Mucosa of descending colon (tissue), 3 donors: ENCODE measurements around the gene SOX2. TPM values are rescaled to one million over a fixed set of nuclear protein-coding genes. Genes with fewer than 3 reads are reported as not detected.
A peak's percentile ranks its signal among the peaks of the same experiment; 100 is the strongest.

Experiments
- ATAC-seq: fragments of 200-7000 bp; cut with Tn5 transposase; one replicate; pipeline ENCODE4 v1.9.1; 2020; ENCODE audit warnings: mild to moderate bottlenecking, moderate library complexity
- DNase-seq, 3 donors: peaks; one replicate each; pipeline ENCODE4 v3.0.0-alpha.2; 2020
- H3K36me3 ChIP-seq: fragments of 200-600 bp; one replicate; pipeline ENCODE4 v1.8.0; 2021; ENCODE audit warnings: low read depth, mild to moderate bottlenecking
- H3K4me1 ChIP-seq: fragments of 200-600 bp; one replicate; pipeline ENCODE4 v1.8.0; 2021; ENCODE audit warnings: low read depth, mild to moderate bottlenecking
- H3K4me3 ChIP-seq: fragments of 200-600 bp; one replicate; pipeline ENCODE4 v1.8.0; 2021; ENCODE audit warnings: mild to moderate bottlenecking
- H3K9me3 ChIP-seq: fragments of 200-600 bp; one replicate; pipeline ENCODE4 v1.8.0; 2021; ENCODE audit warnings: mild to moderate bottlenecking
- CTCF ChIP-seq: fragments of 200-600 bp; IDR thresholded peaks from one replicate; pipeline ENCODE4 v1.8.0; 2022; ENCODE audit warnings: antibody characterized with exemption, mild to moderate bottlenecking
- intact Hi-C, 2 donors: fragments of 100-400 bp; cut with DNase I in 1 of 2; cut with micrococcal nuclease in 1 of 2; formaldehyde crosslinking; loops; one replicate each; pipeline versions ENCODE4 v1.11.0 to v1.11.1; 2022; cut with DNase I, micrococcal nuclease
- total RNA-seq, 3 donors: library from RNA; stranded (reverse); fragmentation: NEBNext Ultra II Directional in 2 of 3; extraction: Animal tissue kit (Norgen Biotek cat#: 25700) in 2 of 3; gene quantifications; one replicate each; pipeline versions ENCODE4 v1.2.1 to v1.2.4, GENCODE V29; 2021 to 2023
- donor health status: DM: no; HTN: no; CAD: no; lungs with moderate emphysema.
- donor health status: DM: no; HTN: no; CAD: no.
- donor health status: DM: no; HTN: yes; CAD: no.

SOX2 gene
- total RNA-seq, 3 donors from 2014 or later, result 0.19 to 5.7 TPM; not detected in 1

GRCh38 chr3:181700168-181701087 is 11.3 kb upstream of the SOX2 start:
- Histone ChIP-seq H3K36me3 (no peaks in the 10 kb centered on the region), H3K4me3 (no peak overlapping the region), H3K4me1 (peaks cover 13% of the 10 kb centered on the region), H3K9me3 (no peaks in the 10 kb centered on the region)
- TF ChIP-seq CTCF, result peak; percentile 62
- peak; percentile 81 for ATAC-seq
- peak in 1 of 3 donors; percentile 74 for DNase-seq
- intact Hi-C loops, result no loop called here

- DNase-seq, result no peak
- TF ChIP-seq CTCF, result no peak
- no peak overlapping the region for H3K4me3 ChIP-seq
- no peak for ATAC-seq
- no peaks in the 10 kb centered on the region for H3K9me3 ChIP-seq
- no peaks in the 10 kb centered on the region for H3K36me3 ChIP-seq
- peaks cover 7% of the 10 kb centered on the region for H3K4me1 ChIP-seq
- intact Hi-C loops, result no loop called here
Measured at GRCh38 chr3:181701096-181701495, 10.6 kb upstream of the SOX2 start.

GRCh38 chr3:181703601-181704420 is 7.9 kb upstream of the SOX2 start:
- TF ChIP-seq CTCF, result no peak
- intact Hi-C loops, result no loop called here
- H3K36me3 ChIP-seq, result no peaks in the 10 kb centered on the region
- no peak for ATAC-seq
- H3K4me3 ChIP-seq, result no peak overlapping the region
- peaks cover 4% of the 10 kb centered on the region for H3K4me1 ChIP-seq
- DNase-seq, result no peak
- H3K9me3 ChIP-seq, result no peaks in the 10 kb centered on the region

- H3K4me1 ChIP-seq, result peaks cover 4% of the 10 kb centered on the region
- intact Hi-C loops, result loop anchor here in 1 of 2 donors (5.0 kb wide), 2 partner anchors 913 to 983 kb away; no protein-coding TSS in a partner anchor
- no peak overlapping the region for H3K4me3 ChIP-seq
- ATAC-seq, result no peak
- H3K9me3 ChIP-seq, result no peaks in the 10 kb centered on the region
- H3K36me3 ChIP-seq, result no peaks in the 10 kb centered on the region
- DNase-seq, result no peak
- no peak for TF ChIP-seq CTCF
Measured at GRCh38 chr3:181704421-181705085, 7.2 kb upstream of the SOX2 start.

GRCh38 chr3:181705086-181705480 is 6.6 kb upstream of the SOX2 start:
- no peak overlapping the region for H3K4me3 ChIP-seq
- H3K9me3 ChIP-seq, result no peaks in the 10 kb centered on the region
- peaks cover 4% of the 10 kb centered on the region for H3K4me1 ChIP-seq
- ATAC-seq (no peak), DNase-seq (no peak)
- TF ChIP-seq CTCF, result no peak
- intact Hi-C loops, result loop anchor here in 1 of 2 donors (5.0 kb wide), 2 partner anchors 912 to 982 kb away; no protein-coding TSS in a partner anchor
- no peaks in the 10 kb centered on the region for H3K36me3 ChIP-seq
